D721Med (cell line): ENCODE measurements around the gene NOL4L.

Source experiments
- DNase-seq: peaks from one replicate; pipeline ENCODE4 v3.0.0; 2011; ENCODE audit warnings: low spot score; ENCODE audit not compliant: insufficient read length
- FAIRE-seq: peaks from 2 replicates; lab custom pipeline; 2011; peaks lifted over from hg19 to GRCh38; lab: Jason Lieb, UNC
- CTCF ChIP-seq: IDR thresholded peaks from 2 replicates; pipeline ENCODE4 v1.5.1; 2012; ENCODE audit warnings: mild to moderate bottlenecking, control low read depth; ENCODE audit not compliant: insufficient read depth; ENCODE audit errors: missing control alignments

NOL4L gene

DNA sequence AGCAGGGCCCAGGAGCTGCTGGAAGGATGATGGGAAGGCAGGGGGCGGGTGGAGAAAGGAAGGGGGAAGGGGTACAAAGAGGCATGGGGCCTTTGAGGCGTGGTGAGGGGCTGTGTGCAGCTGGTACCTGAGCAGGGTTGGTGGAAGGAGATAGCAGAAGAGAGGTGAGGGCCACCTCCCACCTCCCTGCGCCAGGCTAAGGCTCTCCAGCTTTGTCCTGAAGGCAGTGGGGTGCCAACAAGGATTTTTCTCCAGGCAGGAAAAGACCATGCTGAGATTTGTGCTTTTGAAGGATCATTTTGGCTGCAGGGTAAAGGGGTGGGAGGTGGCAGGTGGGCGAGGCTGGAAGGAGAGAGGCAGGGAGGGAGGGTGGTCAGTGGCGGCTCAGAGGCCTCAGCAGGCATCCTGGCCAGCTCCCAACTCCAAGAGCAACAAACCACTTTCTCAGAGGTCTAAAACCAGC, 40.8 kb downstream of the NOL4L start:
- no peak for TF ChIP-seq CTCF
- DNase-seq = no peak
- FAIRE-seq = no peak

GRCh38 chr20:32543570-32544259, 41.4 kb downstream of the NOL4L start:
- DNase-seq = no peak
- FAIRE-seq = no peak

DNA sequence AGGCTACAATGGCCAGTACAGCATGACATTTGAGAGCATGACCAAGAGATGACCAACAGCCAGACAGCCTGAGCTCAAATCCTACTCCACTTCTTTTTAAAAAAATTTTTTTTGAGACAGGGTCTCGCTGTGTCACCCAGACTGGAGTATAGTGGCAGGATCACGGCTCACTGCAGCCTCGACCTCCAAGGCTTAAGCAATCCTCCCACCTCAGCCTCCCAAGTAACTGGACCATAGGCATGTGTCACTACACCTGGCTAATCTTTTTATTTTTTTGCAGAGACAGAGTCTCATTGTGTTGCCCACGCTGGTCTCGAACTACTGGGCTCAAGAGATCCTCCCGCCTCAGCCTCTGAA, 42.9 kb downstream of the NOL4L start:
- FAIRE-seq (no peak), DNase-seq (no peak)
- no peak for TF ChIP-seq CTCF

More at GRCh38 chr20:32543570-32544259, 41.4 kb downstream of the NOL4L start:
- TF ChIP-seq CTCF = no peak

DNA sequence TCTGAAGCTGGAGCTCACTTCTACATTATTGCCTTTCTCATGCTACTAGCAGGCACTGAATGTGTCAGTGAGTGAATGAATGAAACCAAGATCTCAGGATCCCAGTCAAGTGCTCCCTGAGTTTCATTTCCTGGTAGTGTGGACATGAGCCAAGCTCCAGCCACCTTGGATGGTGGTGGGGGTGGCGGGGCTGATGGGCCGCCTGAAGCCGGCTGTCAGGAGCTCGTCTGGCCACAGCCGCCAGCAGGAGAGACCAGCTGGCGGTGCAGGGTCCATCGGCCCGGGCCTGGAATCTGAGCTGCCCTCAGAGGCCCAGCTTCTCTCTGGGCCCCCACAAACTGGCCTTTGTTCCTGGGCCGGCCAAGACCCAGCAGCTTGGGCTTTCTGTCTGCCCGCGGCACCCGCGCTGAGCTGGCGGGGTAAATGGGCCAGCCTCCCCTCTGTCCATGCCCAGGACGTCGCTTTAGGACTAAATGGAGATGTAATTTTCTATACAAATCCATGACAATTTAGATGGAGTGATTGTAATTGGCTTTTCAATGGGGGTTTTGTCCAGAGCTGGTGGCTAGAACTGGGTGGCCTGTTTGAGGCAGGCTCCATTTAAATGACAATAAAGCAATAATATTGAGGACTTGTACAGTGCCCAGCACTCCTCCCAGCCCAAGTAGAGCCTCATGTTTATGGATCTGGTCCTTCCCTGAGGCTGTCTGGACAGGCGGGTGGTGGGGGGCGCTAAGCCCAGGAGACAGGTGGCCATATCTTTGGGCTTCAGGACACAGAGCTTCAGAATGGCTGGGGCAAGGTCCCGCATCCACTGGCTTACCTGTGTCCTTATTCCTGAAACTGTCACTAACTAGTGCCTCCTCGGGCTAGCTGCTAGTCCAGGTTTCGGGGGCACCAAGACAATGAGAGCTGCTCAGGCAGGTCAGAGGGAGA, 43.5 kb downstream of the NOL4L start:
- FAIRE-seq (no peak), DNase-seq (no peak)
- no peak for TF ChIP-seq CTCF

DNA sequence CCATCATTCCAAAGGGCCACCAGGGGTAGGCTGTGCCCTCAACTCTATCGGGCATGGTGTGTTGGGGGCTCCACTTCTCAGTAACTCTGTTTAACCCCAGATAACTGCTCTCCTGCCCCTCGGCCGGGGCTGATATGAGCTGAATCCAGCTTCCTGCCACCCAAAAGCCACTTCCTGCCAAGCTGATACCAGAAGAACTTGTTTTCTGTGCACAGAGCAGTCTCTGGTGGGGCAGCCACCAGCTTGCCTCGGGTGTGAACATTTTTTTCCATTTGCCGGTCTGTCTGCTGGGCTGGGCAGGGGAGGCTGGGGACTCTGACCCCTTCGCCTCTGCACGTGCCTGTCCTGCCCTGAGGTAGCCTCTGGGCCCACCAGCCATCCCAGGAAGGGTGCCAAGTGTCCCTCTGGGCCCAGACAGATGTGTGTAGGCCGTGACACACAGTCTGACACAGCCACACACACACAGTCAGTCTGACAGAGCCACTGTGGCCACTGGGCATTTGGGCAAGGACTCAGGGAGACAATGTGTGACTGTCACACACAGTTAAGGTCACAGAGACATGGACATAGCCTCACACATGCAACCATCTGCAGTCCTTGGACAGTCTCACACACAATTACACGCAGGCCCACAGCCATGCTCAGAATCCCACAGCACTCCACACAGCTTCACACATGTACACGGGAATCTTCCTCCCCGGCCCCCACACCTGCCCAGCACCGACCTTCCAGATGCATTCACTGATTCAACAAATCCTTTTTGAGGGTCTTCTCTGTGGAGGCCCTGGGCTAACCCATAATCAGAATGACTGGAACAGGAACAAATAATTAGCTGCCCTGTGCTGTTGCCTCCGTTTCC, 45.1 kb downstream of the NOL4L start:
- DNase-seq (no peak), FAIRE-seq (no peak)
- TF ChIP-seq CTCF = no peak

DNA sequence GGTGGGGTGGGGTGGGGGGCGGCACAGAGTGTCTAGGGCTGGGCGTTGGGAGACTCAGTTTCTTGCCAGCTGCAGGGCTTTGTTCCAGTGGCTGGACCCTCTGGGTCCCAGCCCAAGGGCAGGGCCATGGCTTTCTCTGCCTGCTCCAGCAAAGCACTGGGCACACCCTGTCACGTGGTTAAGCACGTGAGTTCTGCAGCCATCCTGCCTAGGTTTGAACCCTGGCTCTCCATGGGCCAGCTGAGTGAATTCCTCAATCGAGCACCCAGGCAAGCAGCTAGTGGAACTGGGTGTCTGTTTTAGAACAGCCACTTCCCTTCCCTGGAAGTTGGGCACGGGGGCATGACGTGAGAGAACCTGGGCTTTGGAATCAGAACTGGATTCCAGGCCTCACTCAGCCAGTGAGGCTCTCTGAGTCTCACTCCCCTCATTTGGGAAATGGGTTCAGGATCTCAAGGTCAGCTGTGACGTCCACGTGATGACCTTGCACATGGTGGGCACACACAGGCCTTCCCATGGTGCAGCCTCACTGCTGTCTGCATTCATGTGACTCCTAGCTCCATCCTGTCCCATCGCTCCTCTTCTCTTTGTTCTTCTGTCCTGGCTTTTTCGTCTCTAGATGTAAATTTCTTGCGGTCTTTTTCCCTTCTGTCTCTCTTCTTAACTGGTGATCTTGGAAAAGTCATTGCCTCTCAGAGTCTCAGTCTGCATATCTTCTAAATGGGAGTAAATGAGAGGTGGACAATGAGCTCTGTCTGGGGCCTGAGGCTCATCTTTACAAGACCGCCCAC, 45.9 kb downstream of the NOL4L start:
- no peak for DNase-seq
- TF ChIP-seq CTCF = no peak
- no peak for FAIRE-seq
